ENCODE measurements around the gene DBNDD2.

DBNDD2 gene

DNA sequence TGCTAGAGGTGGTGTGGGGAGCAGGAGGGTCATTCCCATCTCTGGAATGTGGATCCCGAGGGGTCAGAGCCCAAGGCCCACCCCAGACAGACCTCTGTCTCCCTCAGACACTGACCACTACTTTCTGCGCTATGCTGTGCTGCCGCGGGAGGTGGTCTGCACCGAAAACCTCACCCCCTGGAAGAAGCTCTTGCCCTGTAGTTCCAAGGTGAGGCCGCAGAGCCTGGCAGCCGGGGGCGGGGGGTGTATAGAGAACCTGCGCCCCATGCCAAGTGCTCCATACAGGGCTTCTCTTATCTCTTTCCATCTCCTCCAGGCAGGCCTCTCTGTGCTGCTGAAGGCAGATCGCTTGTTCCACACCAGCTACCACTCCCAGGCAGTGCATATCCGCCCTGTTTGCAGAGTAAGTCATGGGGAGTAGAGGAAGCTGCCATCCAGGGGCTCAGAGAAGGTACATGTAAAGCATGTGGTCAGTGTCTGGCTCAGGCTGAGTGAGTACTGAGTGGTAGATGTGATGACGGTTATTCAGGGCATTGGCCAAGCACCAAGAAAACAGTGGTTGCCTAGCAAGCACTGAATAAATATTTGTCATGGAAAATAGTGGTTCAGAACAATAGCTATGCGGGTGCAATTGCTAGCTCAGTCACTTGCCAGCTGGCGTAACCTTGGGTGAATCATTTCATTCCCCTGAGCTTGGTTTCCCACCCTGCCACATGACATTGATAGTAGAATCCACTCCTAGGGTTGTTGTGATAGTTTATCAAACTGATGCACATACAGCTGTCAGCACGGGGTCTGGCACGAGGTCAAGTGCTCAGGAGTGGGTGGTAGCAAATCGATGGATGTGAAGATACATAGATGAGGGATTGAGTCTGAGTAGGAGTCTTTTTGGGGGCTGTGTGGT, 11.4 kb downstream of the DBNDD2 start:
- Histone ChIP-seq H3K9me3 (ENCODE audit: insufficient read depth, low read length) (no peaks in the 10 kb centered on the region), H2AFZ (ENCODE audit: low read depth, low read length, severe bottlenecking) (no peak overlapping the region), H3K4me3 (ENCODE audit: insufficient read depth, low read length, poor library complexity, severe bottlenecking) (no peak overlapping the region), H3K4me2 (ENCODE audit: low read depth, low read length, poor library complexity, severe bottlenecking) (no peak overlapping the region), H3K9ac (ENCODE audit: low read length) (no peak overlapping the region), H3K27ac (ENCODE audit: low read depth, low read length) (no peak overlapping the region), H3F3A (ENCODE audit: insufficient read depth) (peaks cover 6% of the 10 kb centered on the region; the same call in 1 of the 2 replicates), H3K27me3 (ENCODE audit: low read length) (no peaks in the 10 kb centered on the region), H3K36me3 (ENCODE audit: low read length) (no peaks in the 10 kb centered on the region; the same call in 1 of the 2 replicates), H3K79me2 (ENCODE audit: insufficient read depth, low read length) (peaks cover 27% of the 10 kb centered on the region), H3K9me2 (replicated peaks; ENCODE audit: insufficient read depth, low read length) (no peaks in the 10 kb centered on the region), H4K20me1 (ENCODE audit: low read depth, low read length) (no peaks in the 10 kb centered on the region; the same call in 1 of the 2 replicates)
- TF ChIP-seq CTCF (IDR thresholded peaks at IDR 0.05; ENCODE audit: insufficient read depth, low read length, poor library complexity, severe bottlenecking) (no peak), EZH2phosphoT487 (conservative IDR thresholded peaks at IDR 0.05; ENCODE audit: low read length) (no peak)

DNA sequence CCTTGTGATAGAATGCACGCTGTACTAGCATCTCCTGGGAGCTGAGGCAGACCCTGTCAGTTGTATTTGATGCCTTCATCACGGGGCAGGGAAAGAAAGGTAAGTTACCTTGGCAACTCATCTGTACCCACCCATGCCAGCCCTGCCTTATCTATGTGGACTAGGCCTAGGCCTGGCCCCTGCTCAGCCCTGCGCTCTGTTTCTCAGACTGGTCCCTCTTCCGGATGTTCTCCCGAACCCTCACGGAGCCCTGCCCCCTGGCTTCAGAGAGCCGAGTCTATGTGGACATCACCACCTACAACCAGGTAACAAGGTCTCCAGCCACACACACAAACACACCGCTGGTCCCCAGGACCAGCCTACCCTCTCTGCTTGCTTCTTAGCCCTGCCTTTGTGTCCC, 12.0 kb downstream of the DBNDD2 start:
- Histone ChIP-seq H4K20me1 (ENCODE audit: low read depth, low read length) (no peaks in the 10 kb centered on the region; the same call in 1 of the 2 replicates), H3F3A (ENCODE audit: insufficient read depth) (peaks cover under 1% of the 10 kb centered on the region; the same call in 1 of the 2 replicates), H3K79me2 (ENCODE audit: insufficient read depth, low read length) (peaks cover 27% of the 10 kb centered on the region), H3K4me3 (ENCODE audit: insufficient read depth, low read length, poor library complexity, severe bottlenecking) (no peak overlapping the region), H3K36me3 (ENCODE audit: low read length) (no peaks in the 10 kb centered on the region; the same call in 1 of the 2 replicates), H3K27me3 (ENCODE audit: low read length) (no peaks in the 10 kb centered on the region), H3K27ac (ENCODE audit: low read depth, low read length) (no peak overlapping the region), H3K4me2 (ENCODE audit: low read depth, low read length, poor library complexity, severe bottlenecking) (no peak overlapping the region), H3K9me2 (replicated peaks; ENCODE audit: insufficient read depth, low read length) (no peaks in the 10 kb centered on the region), H2AFZ (ENCODE audit: low read depth, low read length, severe bottlenecking) (no peak overlapping the region), H3K9me3 (ENCODE audit: insufficient read depth, low read length) (no peaks in the 10 kb centered on the region), H3K9ac (ENCODE audit: low read length) (no peak overlapping the region)
- TF ChIP-seq EZH2phosphoT487 (conservative IDR thresholded peaks at IDR 0.05; ENCODE audit: low read length) (no peak), CTCF (IDR thresholded peaks at IDR 0.05; ENCODE audit: insufficient read depth, low read length, poor library complexity, severe bottlenecking) (no peak)

DNA sequence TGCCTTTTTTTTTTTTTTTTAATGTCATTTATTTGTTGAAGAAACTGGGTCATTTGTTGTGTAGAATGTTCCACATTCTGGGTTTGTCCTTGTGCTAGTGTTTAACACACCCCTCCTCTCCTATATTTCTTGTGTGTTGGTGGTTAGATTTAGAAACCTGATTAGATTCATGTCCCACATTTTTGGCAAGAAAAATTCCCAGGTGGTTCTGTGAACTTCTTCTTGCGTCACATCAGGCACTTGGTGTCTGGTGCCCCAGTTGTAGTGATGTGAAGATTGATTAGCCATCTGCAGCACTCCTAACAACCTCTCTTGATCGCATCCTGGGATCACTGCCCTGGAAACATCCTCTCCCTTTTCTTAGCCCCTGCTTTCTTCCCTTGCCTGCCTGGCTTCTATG, 15.6 kb downstream of the DBNDD2 start:
- no peaks in the 10 kb centered on the region for H3K9me3 ChIP-seq (ENCODE audit: insufficient read depth, low read length)
- no peak for TF ChIP-seq EZH2phosphoT487 (conservative IDR thresholded peaks at IDR 0.05; ENCODE audit: low read length)
- no peak for TF ChIP-seq CTCF (IDR thresholded peaks at IDR 0.05; ENCODE audit: insufficient read depth, low read length, poor library complexity, severe bottlenecking)
- H4K20me1 ChIP-seq (ENCODE audit: low read depth, low read length), result no peaks in the 10 kb centered on the region
- H3K9ac ChIP-seq (ENCODE audit: low read length), result no peak overlapping the region
- H3K36me3 ChIP-seq (ENCODE audit: low read length), result no peaks in the 10 kb centered on the region; the same call in 1 of the 2 replicates
- H3K4me2 ChIP-seq (ENCODE audit: low read depth, low read length, poor library complexity, severe bottlenecking), result no peak overlapping the region
- no peak overlapping the region for H2AFZ ChIP-seq (ENCODE audit: low read depth, low read length, severe bottlenecking)
- H3K79me2 ChIP-seq (ENCODE audit: insufficient read depth, low read length), result no peaks in the 10 kb centered on the region
- H3F3A ChIP-seq (ENCODE audit: insufficient read depth), result no peaks in the 10 kb centered on the region
- H3K4me3 ChIP-seq (ENCODE audit: insufficient read depth, low read length, poor library complexity, severe bottlenecking), result no peak overlapping the region
- no peaks in the 10 kb centered on the region for H3K27me3 ChIP-seq (ENCODE audit: low read length)
- no peak overlapping the region for H3K27ac ChIP-seq (ENCODE audit: low read depth, low read length)
- H3K9me2 ChIP-seq (replicated peaks; ENCODE audit: insufficient read depth, low read length), result no peaks in the 10 kb centered on the region

Data from SU-DHL-6 (cell line).